NCI-H774 (cell line): Measurements from ENCODE around the gene ARMH1.

Experiments
- DNase-seq: peaks from one replicate; lab custom pipeline; 2025; lab: John Stamatoyannopoulos, UW

The ARMH1 gene

GRCh38 chr1:44674113-44675000, at the start of gene ARMH1, which contains the start of gene TMEM53:
Gene ARMH1, plus strand, starts transcription at chr1:44674714. Its CDS starts 14,984 bp downstream, at chr1:44689698.
Gene TMEM53, minus strand, starts transcription at chr1:44674481. Its CDS starts 90 bp downstream, at chr1:44674391.
- DNase-seq, result peak; percentile 100

- no peak for DNase-seq
Observed at GRCh38 chr1:44625348-44625747, 49.2 kb upstream of the ARMH1 start.

- DNase-seq, result no peak
Observed at GRCh38 chr1:44628962-44629756, 45.4 kb upstream of the ARMH1 start.

- DNase-seq, result no peak
Observed at GRCh38 chr1:44630116-44630515, 44.4 kb upstream of the ARMH1 start.

- DNase-seq, result no peak
Observed at GRCh38 chr1:44631333-44631646, 43.2 kb upstream of the ARMH1 start.

GRCh38 chr1:44631647-44632539, 42.6 kb upstream of the ARMH1 start:
- DNase-seq, result peak; percentile 88

GRCh38 chr1:44632598-44632997, 41.9 kb upstream of the ARMH1 start:
- no peak for DNase-seq

GRCh38 chr1:44634606-44635189, 39.8 kb upstream of the ARMH1 start:
- DNase-seq, result no peak

GRCh38 chr1:44635439-44635838, 39.1 kb upstream of the ARMH1 start:
- no peak for DNase-seq

GRCh38 chr1:44636083-44636687, 38.3 kb upstream of the ARMH1 start:
- no peak for DNase-seq

- DNase-seq, result no peak
Observed at GRCh38 chr1:44636688-44637598, 37.6 kb upstream of the ARMH1 start.

- no peak for DNase-seq
Observed at GRCh38 chr1:44637702-44638411, 36.7 kb upstream of the ARMH1 start.

GRCh38 chr1:44640200-44640853, 34.2 kb upstream of the ARMH1 start:
- peak; percentile 75 for DNase-seq

- no peak for DNase-seq
Observed at GRCh38 chr1:44641126-44642102, 33.1 kb upstream of the ARMH1 start.

GRCh38 chr1:44642255-44642654, 32.3 kb upstream of the ARMH1 start:
- no peak for DNase-seq

- no peak for DNase-seq
Observed at GRCh38 chr1:44642925-44643324, 31.6 kb upstream of the ARMH1 start.

GRCh38 chr1:44643721-44644334, 30.7 kb upstream of the ARMH1 start:
- peak; percentile 87 for DNase-seq
